ENCODE results near the gene GET3.

- TF ChIP-seq, protein P1, sequence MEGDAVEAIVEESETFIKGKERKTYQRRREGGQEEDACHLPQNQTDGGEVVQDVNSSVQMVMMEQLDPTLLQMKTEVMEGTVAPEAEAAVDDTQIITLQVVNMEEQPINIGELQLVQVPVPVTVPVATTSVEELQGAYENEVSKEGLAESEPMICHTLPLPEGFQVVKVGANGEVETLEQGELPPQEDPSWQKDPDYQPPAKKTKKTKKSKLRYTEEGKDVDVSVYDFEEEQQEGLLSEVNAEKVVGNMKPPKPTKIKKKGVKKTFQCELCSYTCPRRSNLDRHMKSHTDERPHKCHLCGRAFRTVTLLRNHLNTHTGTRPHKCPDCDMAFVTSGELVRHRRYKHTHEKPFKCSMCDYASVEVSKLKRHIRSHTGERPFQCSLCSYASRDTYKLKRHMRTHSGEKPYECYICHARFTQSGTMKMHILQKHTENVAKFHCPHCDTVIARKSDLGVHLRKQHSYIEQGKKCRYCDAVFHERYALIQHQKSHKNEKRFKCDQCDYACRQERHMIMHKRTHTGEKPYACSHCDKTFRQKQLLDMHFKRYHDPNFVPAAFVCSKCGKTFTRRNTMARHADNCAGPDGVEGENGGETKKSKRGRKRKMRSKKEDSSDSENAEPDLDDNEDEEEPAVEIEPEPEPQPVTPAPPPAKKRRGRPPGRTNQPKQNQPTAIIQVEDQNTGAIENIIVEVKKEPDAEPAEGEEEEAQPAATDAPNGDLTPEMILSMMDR (conservative IDR thresholded peaks at IDR 0.05; ENCODE audit: low read length), result no peak; the same call in 1 of the 2 replicates
- TF ChIP-seq EZH2phosphoT487 (IDR thresholded peaks at IDR 0.05; ENCODE audit: borderline replicate concordance), result no peak
Observed at GRCh38 chr19:12791345-12792050, 54.2 kb downstream of the GET3 start, which contains the start of gene JUNB.

All from Loucy (cell line).